Measurements from ENCODE around the gene SERPINB7. TPM values are rescaled to one million over a fixed set of nuclear protein-coding genes. Genes with fewer than 3 reads are reported as not detected.

SERPINB7 gene
- total and polyA plus RNA-seq, 10 of the 15 experiments (the other 5 are each of a cell fraction or from before 2014, with no cell fraction given): not detected

GRCh38 chr18:63843008-63843407, 67.8 kb downstream of the SERPINB7 start:
- in situ Hi-C loops (cut with MboI): no loop called here
- intact Hi-C loops (cut with micrococcal nuclease; ENCODE audit: unreplicated experiment): loop anchor here (10.0 kb wide), 1 partner anchor 158 kb away; no protein-coding TSS in a partner anchor
- no peaks in the 10 kb centered on the region for H3K4me1 ChIP-seq (ENCODE audit: control insufficient read depth, insufficient read depth, low read length)
- no peak overlapping the region for H2AFZ ChIP-seq (ENCODE audit: control insufficient read depth, low read depth, low read length)
- RAD21 ChIA-PET (ENCODE audit: unreplicated experiment): interaction anchor here (1.0 to 2.5 kb wide), 7 partner anchors 16 to 332 kb away, joined by 4 to 16 read pairs (median 5); no protein-coding TSS in a partner anchor
- BruUV-seq (replicated peaks): no TSS peak
- no peak overlapping the region for H3K27ac ChIP-seq (ENCODE audit: control insufficient read depth, insufficient read depth)
- DNase-seq (ENCODE audit: low read depth, low spot score) (no peak), FAIRE-seq (no peak), ATAC-seq (peak; percentile 71)
- 9% methylated on average over 7 of the region's 7 CpGs for WGBS (ENCODE audit: insufficient coverage, insufficient replicate concordance, low lambda C conversion rate, missing lambda C conversion rate)
- no peaks in the 10 kb centered on the region for H3K9me3 ChIP-seq (replicated peaks; ENCODE audit: control insufficient read depth, insufficient read depth, low read length)
- CTCF ChIA-PET: interaction anchor here (0.7 to 7.3 kb wide), 21 partner anchors 8 to 403 kb away, joined by 3 to 84 read pairs (median 4); no protein-coding TSS in a partner anchor
- TF ChIP-seq ZNF207 (IDR thresholded peaks at IDR 0.05; ENCODE audit: borderline replicate concordance) (no peak), MEF2A (IDR thresholded peaks at IDR 0.05; ENCODE audit: insufficient read depth, low read depth, low read length) (no peak), REST (IDR thresholded peaks at IDR 0.05; ENCODE audit: low read depth, low read length) (no peak), IKZF1 (conservative IDR thresholded peaks at IDR 0.05) (no peak), RELA (IDR thresholded peaks at IDR 0.05; ENCODE audit: borderline replicate concordance, partially characterized antibody) (no peak), BMI1 (IDR thresholded peaks at IDR 0.05; ENCODE audit: borderline replicate concordance) (no peak), CBFB (IDR thresholded peaks at IDR 0.05; ENCODE audit: low read depth) (no peak), ZSCAN29 (IDR thresholded peaks at IDR 0.05) (no peak), SPI1 (IDR thresholded peaks at IDR 0.05; ENCODE audit: borderline replicate concordance, insufficient read depth, low read depth, low read length) (no peak), RBBP5 (conservative IDR thresholded peaks at IDR 0.05) (no peak)
- no peak overlapping the region for H3K4me3 ChIP-seq
- H3K4me2 ChIP-seq (ENCODE audit: control insufficient read depth, insufficient read depth): no peak overlapping the region
- no peak overlapping the region for H3K9ac ChIP-seq (ENCODE audit: control insufficient read depth, insufficient read depth, low read length)
- no peaks in the 10 kb centered on the region for H4K20me1 ChIP-seq (ENCODE audit: control insufficient read depth, insufficient read depth)
- POLR2A ChIA-PET: no interaction called here
- SMC1A ChIA-PET (ENCODE audit: uncharacterized antibody, unreplicated experiment): interaction anchor here (0.6 to 2.2 kb wide), 16 partner anchors 10 to 403 kb away, joined by 3 to 17 read pairs (median 5); no protein-coding TSS in a partner anchor
- H3K79me2 ChIP-seq (ENCODE audit: control insufficient read depth, insufficient read depth, low read length): no peaks in the 10 kb centered on the region
- H3K36me3 ChIP-seq (ENCODE audit: control insufficient read depth in 2 of 2, insufficient read depth in 2 of 2, low read length in 1 of 2): no peaks in the 10 kb centered on the region
- peaks cover 0 to 4% of the 10 kb centered on the region in 2 experiments; a peak in 2 of 4 replicates for H3K27me3 ChIP-seq (replicated peaks in 1 of 2; ENCODE audit: control insufficient read depth in 2 of 2, insufficient read depth in 2 of 2, low read length in 1 of 2)
